HCT116 (cell line): Measurements from ENCODE around the gene HOXA11. TPM values are rescaled to one million over a fixed set of nuclear protein-coding genes. Genes with fewer than 3 reads are reported as not detected.

ENCODE experiments used
- ATAC-seq: fragments of 200-7000 bp; cut with Tn5 transposase; 2 replicates; pipeline ENCODE4 v1.9.1; 2020; ENCODE audit warnings: mild to moderate bottlenecking, moderate library complexity
- BruUV-seq: library from RNA; stranded (reverse); fragments of 400-500 nt; replicated peaks from 2 replicates; lab custom pipeline; 2021; lab: Mats Ljungman, UMichigan
- CTCF ChIA-PET: fragments of 300-600 bp; sonication (Branson Sonifier 250); formaldehyde crosslinking; loops from one replicate; lab custom pipeline; 2021; ENCODE audit warnings: antibody characterized with exemption; lab: Charles Lee
- POLR2A ChIA-PET: fragments of 300-600, 350-600 bp; sonication (Branson Sonifier 250); formaldehyde crosslinking; loops from one replicate; lab custom pipeline; 2021; ENCODE audit warnings: antibody characterized with exemption; lab: Charles Lee
- RAD21 ChIA-PET, 2 experiments: fragments of 300-600 bp; sonication (Branson Sonifier 250); formaldehyde crosslinking; loops; one replicate each; lab custom pipeline; 2023; ENCODE audit warnings: low total read pairs in 2 of 2; ENCODE audit not compliant: uncharacterized antibody in 2 of 2, unreplicated experiment in 2 of 2, low non-redundant PET in 1 of 2; lab: Charles Lee
- DNase-seq: peaks from one replicate; pipeline ENCODE4 v3.0.0-alpha.2; 2010; ENCODE audit warnings: low read depth, low spot score
- H2AFZ ChIP-seq: fragments of 200-600 bp; shearing (Covaris generic), sonication (generic); 2 replicates; pipeline ENCODE4 v1.6.1; 2017; ENCODE audit warnings: low read depth, mixed run types, mixed read lengths, antibody characterized with exemption, low read length; ENCODE audit not compliant: poor library complexity, severe bottlenecking
- H3K27ac ChIP-seq: 2 replicates; pipeline ENCODE4 v1.5.1; 2012; ENCODE audit warnings: low read depth, low read length
- H3K27me3 ChIP-seq: fragments of 200-600 bp; sonication (generic); 2 replicates; pipeline ENCODE4 v1.6.1; 2016; ENCODE audit warnings: mixed run types, low read length, mixed read lengths; ENCODE audit not compliant: insufficient read depth
- H3K36me3 ChIP-seq, 2 experiments: fragments of 200-500 bp in 1 of 2; fragments of 200-600 bp in 1 of 2; sonication (Bioruptor generic) in 1 of 2; sonication (generic) in 1 of 2; 2 replicates each; pipeline versions ENCODE4 v1.5.1 to v1.6.1; 2014 to 2016; ENCODE audit warnings: low read length in 2 of 2, inconsistent platforms in 1 of 2, mixed read lengths in 1 of 2, mixed run types in 1 of 2; ENCODE audit not compliant: insufficient read depth in 2 of 2, control insufficient read depth in 1 of 2
- H3K4me1 ChIP-seq, 2 experiments: fragments of 200-600 bp in 1 of 2; sonication (generic) in 1 of 2; 2 replicates each; pipeline versions ENCODE4 v1.5.1 to v1.6.1; 2012 to 2017; ENCODE audit warnings: low read length in 2 of 2, inconsistent platforms in 1 of 2, mild to moderate bottlenecking in 1 of 2, mixed read lengths in 1 of 2, mixed run types in 1 of 2, moderate library complexity in 1 of 2; ENCODE audit not compliant: insufficient read depth in 2 of 2, control insufficient read depth in 1 of 2
- H3K4me2 ChIP-seq: fragments of 200-600 bp; sonication (generic); 2 replicates; pipeline ENCODE4 v1.6.1; 2017; ENCODE audit warnings: mixed run types, low read length, mixed read lengths
- H3K4me3 ChIP-seq, 2 experiments: fragments of 200-600 bp in 1 of 2; sonication (generic) in 1 of 2; replicated peaks in 1 of 2; 2 replicates each; pipeline ENCODE4 v1.5.1; 2011 to 2016; ENCODE audit warnings: low read length in 2 of 2, control low read depth in 1 of 2, low read depth in 1 of 2, mild to moderate bottlenecking in 1 of 2, mixed read lengths in 1 of 2, mixed run types in 1 of 2
- H3K79me2 ChIP-seq: fragments of 200-600 bp; sonication (generic); 2 replicates; pipeline ENCODE4 v1.6.1; 2017; ENCODE audit warnings: mild to moderate bottlenecking, mixed run types, low read length, moderate library complexity, mixed read lengths; ENCODE audit not compliant: insufficient read depth
- H3K9ac ChIP-seq: fragments of 200-600 bp; sonication (generic); 2 replicates; pipeline ENCODE4 v1.6.1; 2016; ENCODE audit warnings: low read length, mixed read lengths
- H3K9me2 ChIP-seq: fragments of 200-600 bp; sonication (generic), shearing (Covaris generic); 2 replicates; pipeline ENCODE4 v1.6.1; 2017; ENCODE audit warnings: mixed run types, mild to moderate bottlenecking, moderate library complexity; ENCODE audit not compliant: insufficient read depth
- H3K9me3 ChIP-seq, 2 experiments: fragments of 200-500 bp in 1 of 2; fragments of 200-600 bp in 1 of 2; sonication (Bioruptor generic) in 1 of 2; sonication (generic) in 1 of 2; 2 replicates each; pipeline ENCODE4 v1.6.1; 2014 to 2017; ENCODE audit warnings: low read length in 2 of 2, mixed read lengths in 2 of 2, inconsistent platforms in 1 of 2, low read depth in 1 of 2, mild to moderate bottlenecking in 1 of 2, mixed run types in 1 of 2, moderate library complexity in 1 of 2; ENCODE audit not compliant: control insufficient read depth in 1 of 2, insufficient read depth in 1 of 2
- H4K20me1 ChIP-seq: fragments of 200-600 bp; sonication (generic), shearing (Covaris generic); 2 replicates; pipeline ENCODE4 v1.6.1; 2017; ENCODE audit warnings: mixed run types, mild to moderate bottlenecking, moderate library complexity; ENCODE audit not compliant: insufficient read depth
- ATF3 ChIP-seq: IDR thresholded peaks from 2 replicates; pipeline ENCODE4 v1.6.1; 2012
- CBX3 ChIP-seq: IDR thresholded peaks from 2 replicates; pipeline ENCODE4 v1.6.1; 2012; ENCODE audit warnings: low read depth
- CEBPB ChIP-seq: IDR thresholded peaks from 2 replicates; pipeline ENCODE4 v1.6.1; 2012; ENCODE audit warnings: low read depth
- EGR1 ChIP-seq: IDR thresholded peaks from 2 replicates; pipeline ENCODE4 v1.6.1; 2012; ENCODE audit warnings: low read depth
- POLR2A ChIP-seq: IDR thresholded peaks from 2 replicates; pipeline ENCODE4 v1.7.0; 2011; ENCODE audit warnings: borderline replicate concordance; ENCODE audit not compliant: insufficient read depth, insufficient read length; ENCODE audit errors: extremely low read depth
- POLR2AphosphoS5 ChIP-seq: IDR thresholded peaks from 2 replicates; pipeline ENCODE4 v1.6.1; 2011; ENCODE audit warnings: mild to moderate bottlenecking, low read depth, low read length, moderate library complexity
- RAD21 ChIP-seq: IDR thresholded peaks from 2 replicates; pipeline ENCODE4 v1.6.1; 2012; ENCODE audit warnings: low read depth, mild to moderate bottlenecking
- TCF7L2 ChIP-seq: IDR thresholded peaks from 2 replicates; pipeline ENCODE4 v1.7.0; 2011; ENCODE audit warnings: borderline replicate concordance, inconsistent platforms; ENCODE audit not compliant: insufficient read depth, insufficient read length; ENCODE audit errors: extremely low read depth
- ZFX ChIP-seq: fragments of 450-650 bp; IDR thresholded peaks from 2 replicates; pipeline ENCODE4 v1.6.1; 2017
- ZNF274 ChIP-seq: fragments of 200-500 bp; sonication (Bioruptor generic); IDR thresholded peaks from 2 replicates; pipeline ENCODE4 v1.6.1; 2014; ENCODE audit warnings: mild to moderate bottlenecking, low read depth, low read length, inconsistent platforms
- intact Hi-C: fragments of 100-400 bp; cut with micrococcal nuclease; formaldehyde crosslinking; loops from 2 replicates; pipeline ENCODE4 v1.10.0; 2022
- total RNA-seq: library from RNA; stranded (reverse); gene quantifications from one replicate; pipeline ENCODE4 v1.2.1, GENCODE V29; 2021; ENCODE audit not compliant: unreplicated experiment
- TF ChIP-seq, protein P1 (sequence below), 3 experiments: fragments of 200-600 bp in 1 of 3; sonication (generic) in 1 of 3; IDR thresholded peaks in 2 of 3; conservative IDR thresholded peaks in 1 of 3; 2 replicates each; pipeline ENCODE4 v1.5.1; 2012 to 2017; ENCODE audit warnings: low read depth in 2 of 3, low read length in 2 of 3, antibody characterized with exemption in 1 of 3, borderline replicate concordance in 1 of 3, control low read depth in 1 of 3, mild to moderate bottlenecking in 1 of 3, mixed read lengths in 1 of 3, mixed run types in 1 of 3, moderate library complexity in 1 of 3; ENCODE audit not compliant: insufficient read depth in 1 of 3
- TF ChIP-seq, protein P2 (sequence below): IDR thresholded peaks from 2 replicates; pipeline ENCODE4 v1.6.1; 2012

The HOXA11 gene
- total RNA-seq, 1 experiment from 2014 or later: 6.8 TPM

- peak overlapping the region; percentile 97 for H3K4me2 ChIP-seq
- H3K9ac ChIP-seq: peak overlapping the region; percentile 89
- H3K79me2 ChIP-seq: peaks cover 81% of the 10 kb centered on the region
- intact Hi-C loops: no loop called here
- no peaks in the 10 kb centered on the region for H3K36me3 ChIP-seq
- DNase-seq: no peak
- H3K4me1 ChIP-seq: peaks cover 34 to 69% of the 10 kb centered on the region in 2 experiments
- ChIA-PET RAD21 (interaction anchor here in 1 of 2 experiments (1.9 kb wide), 1 partner anchor 11 kb away, joined by 4 read pairs; no protein-coding TSS in a partner anchor), POLR2A (interaction anchor here (1.3 to 2.2 kb wide), 3 partner anchors 8 to 21 kb away, joined by 3 to 7 read pairs (median 5); no protein-coding TSS in a partner anchor), CTCF (interaction anchor here (1.8 to 6.6 kb wide), 2 partner anchors 8 to 11 kb away, joined by 3 to 32 read pairs; no protein-coding TSS in a partner anchor)
- no peaks in the 10 kb centered on the region for H3K9me2 ChIP-seq
- H2AFZ ChIP-seq: no peak overlapping the region
- TF ChIP-seq CEBPB: no peak
- TF ChIP-seq POLR2A: peak; percentile 26
- TF ChIP-seq POLR2AphosphoS5: peak; percentile 14; the same call in 1 of the 2 replicates
- TF ChIP-seq, protein P1, sequence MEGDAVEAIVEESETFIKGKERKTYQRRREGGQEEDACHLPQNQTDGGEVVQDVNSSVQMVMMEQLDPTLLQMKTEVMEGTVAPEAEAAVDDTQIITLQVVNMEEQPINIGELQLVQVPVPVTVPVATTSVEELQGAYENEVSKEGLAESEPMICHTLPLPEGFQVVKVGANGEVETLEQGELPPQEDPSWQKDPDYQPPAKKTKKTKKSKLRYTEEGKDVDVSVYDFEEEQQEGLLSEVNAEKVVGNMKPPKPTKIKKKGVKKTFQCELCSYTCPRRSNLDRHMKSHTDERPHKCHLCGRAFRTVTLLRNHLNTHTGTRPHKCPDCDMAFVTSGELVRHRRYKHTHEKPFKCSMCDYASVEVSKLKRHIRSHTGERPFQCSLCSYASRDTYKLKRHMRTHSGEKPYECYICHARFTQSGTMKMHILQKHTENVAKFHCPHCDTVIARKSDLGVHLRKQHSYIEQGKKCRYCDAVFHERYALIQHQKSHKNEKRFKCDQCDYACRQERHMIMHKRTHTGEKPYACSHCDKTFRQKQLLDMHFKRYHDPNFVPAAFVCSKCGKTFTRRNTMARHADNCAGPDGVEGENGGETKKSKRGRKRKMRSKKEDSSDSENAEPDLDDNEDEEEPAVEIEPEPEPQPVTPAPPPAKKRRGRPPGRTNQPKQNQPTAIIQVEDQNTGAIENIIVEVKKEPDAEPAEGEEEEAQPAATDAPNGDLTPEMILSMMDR (IDR thresholded peaks at IDR 0.05 in 2 of 3, conservative IDR thresholded peaks at IDR 0.05 in 1 of 3; ENCODE audit: borderline replicate concordance in 1 of 3, insufficient read depth in 1 of 3, low read depth in 2 of 3, low read length in 2 of 3): 0 out of 6 replicates have a peak, but pooled peaks of 1 of the 3 experiments have one; percentile 4
- H3K9me3 ChIP-seq: no peaks in the 10 kb centered on the region
- peak overlapping the region; percentile 66 to 77 for H3K4me3 ChIP-seq
- 0 out of 2 replicates have a peak, but pooled peaks have one; percentile 16 for ATAC-seq
- TSS peak; percentile 3 for BruUV-seq
- H3K27me3 ChIP-seq: no peaks in the 10 kb centered on the region
- H4K20me1 ChIP-seq: no peaks in the 10 kb centered on the region
- peak overlapping the region; percentile 91 for H3K27ac ChIP-seq
These were observed 13.3 kb downstream of the HOXA11 start for GRCh38 chr7:27171637-27172314.

- Histone ChIP-seq H3K4me3 (peak overlapping the region; percentile 66 to 77), H3K36me3 (no peaks in the 10 kb centered on the region), H3K27ac (peak overlapping the region; percentile 91), H3K4me1 (peaks cover 34 to 73% of the 10 kb centered on the region in 2 experiments), H3K4me2 (peak overlapping the region; percentile 97), H3K27me3 (no peaks in the 10 kb centered on the region), H4K20me1 (no peaks in the 10 kb centered on the region), H2AFZ (no peak overlapping the region), H3K9me2 (no peaks in the 10 kb centered on the region), H3K79me2 (peaks cover 86% of the 10 kb centered on the region), H3K9ac (peak overlapping the region; percentile 89), H3K9me3 (no peaks in the 10 kb centered on the region)
- peak; percentile 24 for ATAC-seq
- no peak for DNase-seq
- ChIA-PET RAD21 (interaction anchor here in 1 of 2 experiments (1.9 kb wide), 1 partner anchor 10 kb away, joined by 4 read pairs; no protein-coding TSS in a partner anchor), CTCF (interaction anchor here (1.8 to 6.6 kb wide), 2 partner anchors 8 to 10 kb away, joined by 3 to 32 read pairs; no protein-coding TSS in a partner anchor), POLR2A (interaction anchor here (1.3 to 2.2 kb wide), 3 partner anchors 9 to 21 kb away, joined by 3 to 7 read pairs (median 5); no protein-coding TSS in a partner anchor)
- TF ChIP-seq RAD21 (no peak), ZNF274 (no peak), ATF3 (no peak), CEBPB (no peak), ZFX (no peak), CBX3 (no peak), TCF7L2 (peak; percentile 96), EGR1 (no peak), POLR2AphosphoS5 (peak; percentile 26)
- TF ChIP-seq, protein P2, sequence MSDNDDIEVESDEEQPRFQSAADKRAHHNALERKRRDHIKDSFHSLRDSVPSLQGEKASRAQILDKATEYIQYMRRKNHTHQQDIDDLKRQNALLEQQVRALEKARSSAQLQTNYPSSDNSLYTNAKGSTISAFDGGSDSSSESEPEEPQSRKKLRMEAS: no peak
- intact Hi-C loops: no loop called here
- no TSS peak for BruUV-seq
These were observed 13.8 kb downstream of the HOXA11 start for GRCh38 chr7:27171325-27171636.
